GM18508 (cell line): ENCODE data around the gene CCR9.
"Not testable (repeated sequence)": the region's sequence is repeated elsewhere in the genome, so short reads cannot be mapped to it uniquely, and the experiment has no call there.

ENCODE experiments used
- ATAC-seq: cut with Tn5 transposase; IDR thresholded peaks from one replicate; pipeline ENCODE4 v1.9.1; 2021; ENCODE audit warnings: moderate number of reproducible peaks; ENCODE audit not compliant: insufficient read depth, unreplicated experiment

CCR9 gene, protein sequence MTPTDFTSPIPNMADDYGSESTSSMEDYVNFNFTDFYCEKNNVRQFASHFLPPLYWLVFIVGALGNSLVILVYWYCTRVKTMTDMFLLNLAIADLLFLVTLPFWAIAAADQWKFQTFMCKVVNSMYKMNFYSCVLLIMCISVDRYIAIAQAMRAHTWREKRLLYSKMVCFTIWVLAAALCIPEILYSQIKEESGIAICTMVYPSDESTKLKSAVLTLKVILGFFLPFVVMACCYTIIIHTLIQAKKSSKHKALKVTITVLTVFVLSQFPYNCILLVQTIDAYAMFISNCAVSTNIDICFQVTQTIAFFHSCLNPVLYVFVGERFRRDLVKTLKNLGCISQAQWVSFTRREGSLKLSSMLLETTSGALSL

DNA sequence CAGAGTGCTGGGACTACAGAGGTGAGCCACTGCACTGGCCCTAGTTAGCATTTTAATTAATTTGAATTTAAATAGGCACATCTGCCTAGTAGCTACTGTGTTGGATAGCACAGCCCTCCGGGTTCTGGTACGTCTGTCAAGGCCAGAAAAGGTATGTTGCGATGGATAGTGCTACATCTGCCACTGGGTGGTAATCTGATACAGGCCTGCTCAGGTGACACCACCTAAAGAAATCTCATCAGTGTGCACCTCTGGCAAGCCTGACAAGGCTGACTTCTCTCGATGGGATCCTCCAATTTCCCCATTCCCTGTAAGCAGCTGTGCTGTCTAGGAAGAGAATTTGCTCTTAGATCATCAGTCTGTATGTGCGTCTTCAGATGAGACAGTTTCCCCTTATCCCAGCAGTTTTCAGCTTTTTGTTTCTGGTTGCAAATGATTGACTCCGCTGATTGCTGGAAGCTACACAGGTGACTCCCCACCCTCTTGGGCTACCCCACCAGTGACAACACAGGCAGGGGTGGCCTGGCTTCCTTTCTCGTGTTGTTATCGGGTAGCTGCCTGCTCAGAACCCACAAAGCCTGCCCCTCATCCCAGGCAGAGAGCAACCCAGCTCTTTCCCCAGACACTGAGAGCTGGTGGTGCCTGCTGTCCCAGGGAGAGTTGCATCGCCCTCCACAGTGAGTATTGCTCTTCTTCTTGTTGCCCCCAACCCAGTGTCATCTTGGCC lies at the start of gene CCR9:
CCR9 (plus strand) TSS at position 565 of the 727 bp plus-strand sequence. CDS start 8,391 bp downstream, outside the sequence.
- no peak for ATAC-seq

DNA sequence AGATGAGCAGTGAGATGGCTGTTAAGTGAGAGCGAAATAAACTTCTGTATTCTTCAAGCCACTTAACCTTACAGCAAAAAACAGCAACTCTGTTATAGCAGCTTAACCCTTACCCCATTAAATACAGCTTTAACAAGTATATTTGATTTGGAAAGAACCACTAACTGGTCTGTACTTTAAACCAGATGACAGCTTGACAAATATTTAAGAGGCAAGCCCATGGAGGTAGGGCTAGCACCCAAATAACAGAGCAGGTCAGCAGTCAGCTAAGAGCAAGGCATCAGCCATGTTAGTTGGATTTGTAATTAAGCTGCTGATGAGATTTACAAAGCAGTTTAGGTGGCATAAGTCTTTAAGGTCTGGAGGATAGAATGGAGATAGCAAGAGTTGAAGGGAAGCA lies 47.9 kb upstream of the CCR9 start:
- no peak for ATAC-seq

DNA sequence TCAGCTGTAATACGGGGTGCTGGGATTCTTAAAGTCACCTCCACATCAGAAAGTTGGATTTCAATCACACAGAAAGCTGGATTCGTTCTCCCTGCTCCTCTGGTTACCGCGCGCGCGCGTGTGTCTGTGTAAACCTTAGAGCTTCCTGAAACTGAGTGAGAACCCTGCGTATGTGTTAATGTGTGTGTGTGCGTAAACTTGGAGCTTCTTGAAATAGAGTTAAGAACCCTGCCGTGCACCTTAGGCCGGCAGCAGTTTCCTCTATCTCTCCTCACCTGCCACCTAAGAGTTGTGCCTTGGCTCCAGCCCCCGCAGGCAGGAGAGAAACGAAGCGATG lies 45.0 kb upstream of the CCR9 start:
- no peak for ATAC-seq

DNA sequence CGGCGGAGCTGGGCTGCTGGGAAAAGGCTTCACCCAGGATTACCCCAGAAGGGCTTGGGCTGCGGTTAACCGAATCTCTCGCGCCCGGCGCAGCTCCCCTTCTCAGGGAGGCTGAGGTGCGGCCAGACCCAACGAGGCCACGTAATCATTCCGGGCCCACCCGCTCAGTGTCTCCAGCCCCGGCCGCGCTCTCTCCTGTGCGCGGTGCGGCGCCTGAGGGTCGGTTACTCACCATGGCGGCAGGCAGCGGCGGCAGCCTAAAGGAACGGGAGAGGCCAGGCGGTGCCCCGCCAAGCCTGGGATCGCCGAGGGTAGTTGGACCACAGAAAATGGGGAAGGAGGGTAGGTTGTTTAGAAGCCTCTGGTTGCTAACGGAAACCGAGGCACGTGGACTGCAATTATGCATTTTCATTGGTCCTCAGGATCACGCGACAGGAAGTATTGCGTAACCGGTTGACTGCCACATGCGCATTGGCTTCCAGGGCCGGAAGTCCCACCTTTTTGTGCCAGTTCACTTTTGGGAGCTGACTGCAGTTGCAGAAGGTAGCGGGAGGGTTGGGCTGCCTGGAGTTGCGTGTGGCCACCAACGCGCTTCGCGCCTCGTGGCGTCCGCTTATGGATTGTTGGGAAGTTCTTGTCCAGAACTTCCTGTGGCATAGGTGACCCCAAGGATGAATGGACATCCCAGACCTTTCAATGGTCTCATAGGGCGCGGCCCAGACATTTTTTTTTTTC lies 44.4 kb upstream of the CCR9 start, which contains the start of gene LZTFL1:
LZTFL1 (minus strand) TSS at position 363 of the 735 bp plus-strand sequence; CDS start at position 235, 128 bp downstream.
- no peak for ATAC-seq

DNA sequence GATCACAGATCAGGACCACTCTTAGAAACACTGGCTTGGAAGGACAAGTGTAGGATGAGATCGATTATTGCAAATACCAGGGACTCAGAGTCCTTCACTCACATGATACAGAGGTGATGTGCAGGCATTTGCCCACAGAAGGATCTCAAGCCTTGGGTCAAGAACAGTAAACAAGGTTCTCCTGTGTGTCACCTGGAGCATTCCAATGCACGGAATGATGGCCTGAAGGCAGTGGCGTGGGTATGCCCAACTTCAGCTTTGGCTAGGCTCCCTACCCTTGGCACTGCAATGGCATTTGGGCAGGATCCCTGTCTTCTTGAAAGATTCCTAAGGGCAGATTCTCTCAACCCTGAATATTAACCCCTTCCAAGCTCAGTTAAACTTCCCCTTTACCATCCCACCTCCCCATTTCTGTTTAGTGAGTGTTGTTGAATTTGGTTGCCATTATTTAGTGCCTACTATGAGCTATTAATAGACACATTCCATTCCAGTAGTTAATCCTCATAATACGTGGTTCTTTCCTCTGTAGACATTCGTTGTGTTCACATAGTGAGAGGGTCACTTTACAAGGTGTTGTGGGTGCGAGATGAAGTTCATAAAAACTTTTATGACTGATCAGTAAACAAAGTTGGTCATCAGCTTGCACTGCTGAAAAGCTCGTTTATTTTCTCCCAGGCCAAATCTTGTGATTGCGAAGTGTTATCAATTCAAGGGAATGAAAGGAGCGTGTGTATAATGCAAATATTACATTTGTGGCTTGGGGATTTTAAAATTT lies 43.3 kb upstream of the CCR9 start:
- no peak for ATAC-seq

DNA sequence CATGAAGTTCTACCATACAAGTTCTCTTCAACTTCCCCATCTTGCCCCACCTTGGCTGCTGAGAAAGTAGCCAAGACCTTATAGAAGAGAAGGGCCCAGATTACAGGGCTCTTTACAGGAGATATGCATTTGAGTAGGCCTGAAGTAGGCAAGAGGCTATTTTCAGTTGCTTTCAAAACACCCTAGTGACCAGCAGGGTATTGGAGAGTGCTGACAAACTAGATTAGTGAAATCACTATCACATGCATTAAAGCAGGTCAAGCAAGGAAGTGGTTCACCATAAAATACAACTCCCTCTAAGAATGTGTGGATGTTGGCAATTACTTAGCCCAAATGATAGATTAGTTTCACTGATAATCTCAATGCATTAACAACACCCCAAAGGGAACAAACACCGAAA lies 41.7 kb upstream of the CCR9 start:
- no peak for ATAC-seq

DNA sequence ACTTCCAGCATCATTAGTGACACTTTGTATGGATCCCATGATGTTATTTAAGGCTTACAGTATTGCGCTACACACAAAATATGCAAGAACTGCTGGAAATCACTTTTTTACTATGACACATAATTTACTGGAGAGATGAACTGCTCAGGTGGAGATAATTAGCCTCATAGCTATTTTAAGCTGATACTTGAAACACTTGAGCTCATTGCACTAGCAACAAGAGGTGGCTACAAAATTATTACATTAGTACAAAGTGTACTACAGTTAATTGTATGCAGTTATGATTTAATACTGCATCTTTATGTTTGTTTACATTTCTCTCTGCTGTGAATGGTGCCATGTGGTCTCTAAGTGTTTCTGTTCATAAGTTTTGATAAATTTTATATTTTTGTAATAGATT lies 38.0 kb upstream of the CCR9 start:
- ATAC-seq, result no peak

DNA sequence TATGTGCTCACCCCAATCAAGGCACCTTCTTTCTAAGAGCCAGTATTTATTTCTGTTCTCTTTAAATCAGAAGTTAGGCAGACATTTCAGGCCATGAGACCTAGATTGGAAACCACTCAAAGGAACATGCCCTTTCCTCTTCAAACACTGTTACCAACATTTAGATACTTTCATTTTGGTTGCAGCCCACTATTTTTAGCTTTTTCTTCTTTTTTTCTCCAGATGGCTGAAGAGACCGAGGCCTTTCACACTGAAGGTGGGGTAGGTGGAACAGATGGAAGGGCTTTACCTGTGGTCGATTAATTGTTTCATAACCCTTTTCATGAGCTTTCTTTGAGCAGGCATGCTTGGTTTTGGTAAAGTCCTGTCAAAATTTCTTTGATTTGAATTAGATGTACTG lies 33.5 kb upstream of the CCR9 start:
- no peak for ATAC-seq

DNA sequence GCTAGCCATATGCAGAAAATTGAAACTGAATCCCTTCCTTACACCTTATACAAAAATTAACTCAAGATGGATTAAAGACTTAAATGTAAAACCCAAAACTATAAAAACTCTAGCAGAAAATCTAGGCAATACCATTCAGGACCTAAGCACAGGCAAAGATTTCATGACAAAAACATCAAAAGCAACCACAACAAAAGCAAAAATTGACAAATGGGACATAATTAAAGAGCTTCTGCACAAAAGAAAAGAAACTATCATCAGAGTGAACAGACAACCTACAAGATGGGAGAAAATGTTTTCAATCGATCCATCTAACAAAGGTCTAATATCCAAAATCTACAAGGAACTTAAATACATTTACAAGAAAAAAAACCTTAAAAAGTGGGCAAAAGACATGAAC lies 30.0 kb upstream of the CCR9 start:
- not testable (repeated sequence) for ATAC-seq

DNA sequence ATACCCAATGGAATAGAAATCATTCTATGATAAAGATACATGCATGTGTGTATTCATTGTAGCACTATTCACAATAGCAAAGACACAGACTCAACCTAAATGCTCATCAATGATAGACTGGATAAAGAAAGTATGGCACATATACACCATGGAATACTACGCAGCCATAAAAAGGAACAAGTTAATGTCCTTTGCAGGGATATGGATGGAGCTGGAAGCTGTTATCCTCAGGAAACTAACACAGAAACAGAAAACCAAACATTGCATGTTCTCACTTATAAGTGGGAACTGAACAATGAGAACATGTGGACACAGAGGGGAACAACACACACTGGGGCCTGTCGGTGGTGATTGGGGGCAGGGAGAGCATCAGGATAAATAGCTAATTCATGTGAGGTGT lies 29.3 kb upstream of the CCR9 start:
- not testable (repeated sequence) for ATAC-seq

DNA sequence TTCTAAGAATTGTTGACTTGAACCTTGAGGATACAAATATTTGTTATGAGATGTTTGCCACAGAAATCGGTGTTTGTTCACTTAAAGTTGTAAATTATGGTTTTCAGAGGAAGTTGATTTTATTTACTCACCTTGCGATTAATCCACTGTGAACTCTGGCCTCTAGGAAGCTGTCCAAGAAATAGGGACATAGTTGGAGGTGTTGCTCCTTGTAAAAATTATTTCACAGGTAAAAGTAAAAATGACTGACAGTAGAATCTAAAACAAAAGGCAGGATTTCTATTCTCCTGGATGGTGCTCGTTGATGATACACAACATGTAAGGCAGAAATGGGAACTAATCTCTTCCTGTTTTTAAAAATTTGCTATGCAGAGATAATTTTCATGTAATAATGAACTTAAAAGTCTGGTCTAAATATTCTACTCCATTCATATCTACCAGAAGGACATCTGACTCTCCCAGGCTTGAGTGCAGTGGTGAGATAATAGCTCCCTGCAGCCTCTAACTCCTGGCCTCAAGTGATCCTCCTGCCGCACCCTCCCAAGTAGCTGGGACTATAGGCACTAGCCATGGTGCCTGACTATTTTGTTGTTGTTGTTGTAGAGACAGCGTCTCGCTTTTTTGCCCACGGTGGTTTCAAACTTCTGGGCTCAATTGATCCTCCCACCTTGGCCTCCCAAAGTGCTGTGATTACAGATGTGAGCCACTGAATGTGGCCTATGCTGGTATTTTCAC lies 27.4 kb upstream of the CCR9 start:
- no peak for ATAC-seq

DNA sequence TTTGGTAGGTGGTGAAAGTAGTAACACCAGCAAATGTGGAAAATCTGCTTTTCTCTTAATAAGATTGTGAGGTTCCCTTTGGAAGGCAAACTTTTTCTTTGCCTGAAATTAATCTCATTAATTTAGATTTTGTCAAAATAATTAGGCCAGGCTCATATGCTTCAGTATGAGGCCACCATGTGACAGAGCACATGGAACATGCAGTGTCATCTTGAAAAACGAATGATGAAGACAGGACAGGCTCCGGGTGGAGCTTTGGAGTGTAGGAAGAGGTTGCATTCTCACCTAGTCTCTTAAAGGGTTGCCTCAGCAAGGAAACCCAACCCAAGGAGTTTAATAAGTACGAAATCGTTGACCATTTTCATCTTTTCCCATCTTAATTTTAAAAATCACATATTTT lies 25.9 kb upstream of the CCR9 start:
- ATAC-seq, result no peak

DNA sequence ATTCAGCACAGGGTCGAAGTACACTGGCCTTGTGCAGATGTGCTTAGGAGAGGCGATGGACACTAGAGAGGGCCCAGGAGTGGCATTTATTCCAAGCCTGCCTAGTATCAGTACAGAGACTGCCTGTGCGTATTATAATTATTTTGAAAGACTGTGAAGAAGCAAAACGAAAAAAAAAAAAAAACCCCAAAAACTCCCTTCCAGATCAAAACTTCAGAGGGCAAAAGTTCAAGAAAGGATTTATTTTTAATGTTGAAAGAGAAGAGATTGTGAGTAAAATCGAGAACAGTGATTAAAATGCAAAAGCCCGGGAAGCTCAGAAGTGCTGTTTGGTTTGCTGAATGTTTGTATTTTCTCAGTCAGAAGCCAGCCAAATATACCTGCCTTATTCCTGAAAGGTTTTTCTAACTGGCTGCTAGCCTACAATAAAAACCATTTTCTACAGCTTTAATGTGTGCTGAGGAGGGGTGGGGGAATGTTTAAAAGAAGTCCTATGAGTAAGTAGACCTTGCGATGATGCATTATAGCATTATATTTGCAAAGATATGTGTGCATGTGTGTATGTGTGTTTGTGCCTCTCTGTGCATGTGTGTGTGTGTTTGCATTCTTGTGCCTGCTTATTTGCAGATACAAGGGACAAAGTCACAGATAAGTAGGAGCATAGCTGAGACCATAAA lies 25.2 kb upstream of the CCR9 start:
- ATAC-seq, result no peak

DNA sequence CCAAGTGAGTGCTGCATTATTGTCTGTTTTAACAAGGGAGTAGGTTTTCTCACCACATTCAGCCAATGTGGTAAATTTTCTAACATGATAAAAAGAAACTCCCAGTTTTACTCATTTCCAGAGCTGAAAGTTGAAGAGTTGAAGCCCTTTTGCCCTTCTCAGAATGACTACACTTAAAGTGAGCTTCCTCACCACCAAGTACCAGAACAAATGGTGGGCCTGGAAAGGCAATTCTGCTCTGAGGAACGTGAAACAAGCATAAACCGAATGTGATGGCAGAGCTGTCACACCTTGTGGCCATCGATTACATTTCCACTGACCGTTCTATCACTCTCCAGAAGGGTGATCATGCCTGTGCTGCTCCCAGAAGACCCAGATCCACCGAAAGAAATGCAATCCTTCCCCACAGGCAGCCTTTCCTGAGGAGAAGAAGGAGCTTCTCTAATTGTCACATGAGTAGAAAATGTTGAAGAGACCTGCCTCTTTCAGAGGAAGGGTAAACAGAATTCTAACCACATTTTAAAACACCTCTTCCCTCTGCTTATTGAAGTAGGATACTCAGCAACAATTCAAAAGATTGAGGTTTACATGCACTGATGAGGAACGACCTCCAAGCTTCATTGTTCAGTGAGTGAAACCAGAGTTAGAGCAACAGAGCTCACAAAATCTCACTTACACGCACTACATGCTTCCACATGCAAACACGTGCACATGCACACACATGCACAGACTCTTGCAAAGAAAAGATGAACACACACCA lies 21.4 kb upstream of the CCR9 start:
- no peak for ATAC-seq

DNA sequence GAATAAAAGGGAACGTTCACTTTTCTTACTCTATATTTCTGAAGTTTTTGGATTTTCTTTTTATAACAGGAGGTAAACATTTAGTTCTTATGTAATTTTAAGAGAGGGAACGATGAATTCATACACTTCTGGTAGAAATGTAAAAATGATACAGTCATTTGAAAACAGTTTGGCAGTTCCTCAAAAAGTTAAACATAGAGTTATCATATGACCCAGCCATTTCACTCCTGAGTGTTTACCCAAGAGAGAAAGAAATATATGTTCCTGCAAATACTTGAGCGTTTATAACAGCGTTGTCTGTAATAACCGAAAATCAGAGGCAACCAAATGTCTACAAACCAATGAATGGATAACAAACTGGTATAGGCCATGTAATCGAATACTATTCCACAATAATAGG lies 20.8 kb upstream of the CCR9 start:
- ATAC-seq, result no peak

DNA sequence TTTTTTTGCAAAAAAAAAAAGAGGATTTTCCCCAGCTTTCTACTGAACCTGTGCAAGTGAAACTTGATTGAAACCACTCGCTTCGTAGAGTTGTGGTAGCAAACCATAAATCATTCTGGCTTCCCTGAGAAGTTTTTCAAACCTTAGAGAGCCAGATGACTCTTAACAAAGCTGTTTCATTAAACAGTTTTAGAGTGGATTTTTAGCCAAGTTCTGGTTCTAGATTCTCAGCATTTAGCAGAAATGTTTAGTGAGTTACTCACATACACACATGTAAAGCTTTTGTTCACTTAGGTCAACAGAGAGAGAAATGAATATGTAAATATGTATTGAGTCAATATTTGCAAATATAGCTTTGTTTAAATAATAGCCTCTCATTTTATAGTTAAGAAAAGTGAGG lies 18.1 kb upstream of the CCR9 start:
- ATAC-seq, result no peak

DNA sequence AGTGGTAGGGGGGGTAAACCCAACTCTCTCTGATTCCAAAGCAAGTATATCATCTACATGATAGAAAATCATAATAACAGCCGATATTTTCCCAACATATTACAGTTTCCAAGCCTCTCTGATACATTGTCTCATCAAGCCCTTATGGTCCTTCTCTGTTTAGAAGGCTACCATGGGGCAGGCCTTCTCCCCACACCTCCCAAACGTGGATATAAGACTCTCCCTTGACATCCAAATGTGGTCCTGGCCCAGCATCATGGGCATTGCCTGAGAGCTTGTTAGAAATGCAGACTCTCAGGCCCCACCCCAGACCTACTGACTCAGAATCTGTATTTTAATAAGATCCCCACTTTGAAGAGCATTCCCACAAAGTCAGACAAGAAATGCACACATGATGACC lies 17.7 kb upstream of the CCR9 start:
- ATAC-seq, result no peak

DNA sequence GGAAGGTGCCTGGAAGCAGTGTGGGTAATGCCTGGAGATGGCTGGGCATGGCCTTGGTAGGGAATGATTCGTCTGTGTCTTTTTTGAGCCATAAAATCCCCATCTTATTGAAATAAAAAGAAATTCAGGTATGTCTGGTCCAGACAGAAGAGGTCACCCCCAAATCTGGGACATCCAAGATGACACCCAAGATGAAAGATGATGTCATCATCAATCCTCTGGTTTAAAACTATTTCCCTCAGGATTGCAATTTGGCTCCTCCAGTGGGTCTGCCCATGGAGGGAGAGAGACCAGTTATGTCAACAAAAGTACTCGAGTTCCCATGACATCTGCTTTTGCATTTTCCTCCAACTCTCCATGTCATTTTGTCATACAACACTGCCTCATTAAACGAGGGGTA lies 16.7 kb upstream of the CCR9 start:
- ATAC-seq, result no peak

DNA sequence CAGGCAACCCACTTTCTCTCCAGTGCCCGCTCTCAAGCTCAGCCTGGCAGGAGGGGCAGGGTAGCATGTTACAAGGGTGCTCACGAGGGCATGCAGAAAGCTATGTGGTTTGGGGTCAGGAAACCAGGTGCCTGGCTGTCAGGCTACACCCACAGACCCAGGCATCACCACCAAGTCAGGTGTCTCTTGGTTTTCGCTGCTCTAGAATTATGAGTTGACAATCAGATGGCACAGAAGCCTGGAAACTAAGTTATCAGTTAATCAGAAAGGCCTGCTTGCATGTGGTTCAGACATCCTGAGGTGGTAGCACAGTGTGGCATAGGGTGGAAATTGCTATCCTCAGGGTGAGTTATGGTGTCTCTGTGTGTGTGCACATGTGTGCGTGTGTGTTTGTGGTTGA lies 16.2 kb upstream of the CCR9 start:
- ATAC-seq, result no peak
